Left ventricle myocardium inferior (tissue), 1 donor: ENCODE data around the gene ACER3. TPM values are rescaled to one million over a fixed set of nuclear protein-coding genes. Genes with fewer than 3 reads are reported as not detected.
A peak's percentile ranks its signal among the peaks of the same experiment; 100 is the strongest.

Source experiments
- DNase-seq: peaks from one replicate; pipeline ENCODE4 v3.0.0-alpha.2; 2020
- H3K27ac ChIP-seq: fragments of 200-600 bp; replicated peaks from 2 replicates; pipeline ENCODE4 v1.8.0; 2021
- H3K27me3 ChIP-seq: fragments of 200-600 bp; 2 replicates; pipeline ENCODE4 v1.8.0; 2021; ENCODE audit warnings: low read depth
- H3K36me3 ChIP-seq: fragments of 200-600 bp; 2 replicates; pipeline ENCODE4 v1.8.0; 2021
- H3K4me1 ChIP-seq: fragments of 200-600 bp; 2 replicates; pipeline ENCODE4 v1.8.0; 2021
- H3K4me3 ChIP-seq: fragments of 200-600 bp; 2 replicates; pipeline ENCODE4 v1.8.0; 2021; ENCODE audit warnings: mild to moderate bottlenecking, moderate library complexity
- H3K9me3 ChIP-seq: fragments of 200-600 bp; replicated peaks from 2 replicates; pipeline ENCODE4 v1.8.0; 2021
- CTCF ChIP-seq: fragments of 200-600 bp; IDR thresholded peaks from 2 replicates; pipeline ENCODE4 v1.8.0; 2021; ENCODE audit warnings: antibody characterized with exemption, mild to moderate bottlenecking, borderline replicate concordance
- intact Hi-C: fragments of 100-400 bp; cut with micrococcal nuclease; formaldehyde crosslinking; loops from one replicate; pipeline ENCODE4 v1.11.0; 2022
- total RNA-seq: library from RNA; stranded (reverse); fragmentation: NEBNext Ultra II Directional; extraction: Animal tissue kit (Norgen Biotek cat#: 25700); gene quantifications from one replicate; pipeline ENCODE4 v1.2.1, GENCODE V29; 2021
- donor health status: DM: no; HTN: yes; CAD: no; lungs with severe emphysema.

Gene ACER3
- total RNA-seq, 1 donor from 2014 or later: 8.5 TPM

DNA sequence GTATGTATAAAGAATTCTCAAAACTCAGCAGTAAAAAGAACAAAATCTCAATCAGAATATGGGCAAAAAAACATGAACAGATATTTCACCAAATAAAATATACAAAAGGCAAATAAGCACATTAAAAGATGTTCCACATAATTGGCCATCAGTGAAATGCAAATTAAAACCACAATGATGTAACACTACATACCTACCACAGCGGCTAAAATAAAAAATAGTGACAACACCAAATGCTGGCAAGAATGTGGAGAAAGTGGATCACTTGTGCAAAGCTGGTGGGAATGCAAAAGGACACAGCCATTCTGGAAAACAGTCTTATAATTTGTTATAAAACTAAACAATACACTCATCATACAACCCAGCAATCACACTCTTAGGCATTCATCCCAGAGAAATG is 38.3 kb upstream of the ACER3 start:
- Histone ChIP-seq H3K9me3 (no peaks in the 10 kb centered on the region), H3K4me3 (no peak overlapping the region), H3K27ac (peak overlapping the region; percentile 16), H3K36me3 (no peaks in the 10 kb centered on the region), H3K27me3 (no peaks in the 10 kb centered on the region), H3K4me1 (peaks cover 21% of the 10 kb centered on the region)
- no peak for TF ChIP-seq CTCF
- no peak for DNase-seq
- intact Hi-C loops: no loop called here

DNA sequence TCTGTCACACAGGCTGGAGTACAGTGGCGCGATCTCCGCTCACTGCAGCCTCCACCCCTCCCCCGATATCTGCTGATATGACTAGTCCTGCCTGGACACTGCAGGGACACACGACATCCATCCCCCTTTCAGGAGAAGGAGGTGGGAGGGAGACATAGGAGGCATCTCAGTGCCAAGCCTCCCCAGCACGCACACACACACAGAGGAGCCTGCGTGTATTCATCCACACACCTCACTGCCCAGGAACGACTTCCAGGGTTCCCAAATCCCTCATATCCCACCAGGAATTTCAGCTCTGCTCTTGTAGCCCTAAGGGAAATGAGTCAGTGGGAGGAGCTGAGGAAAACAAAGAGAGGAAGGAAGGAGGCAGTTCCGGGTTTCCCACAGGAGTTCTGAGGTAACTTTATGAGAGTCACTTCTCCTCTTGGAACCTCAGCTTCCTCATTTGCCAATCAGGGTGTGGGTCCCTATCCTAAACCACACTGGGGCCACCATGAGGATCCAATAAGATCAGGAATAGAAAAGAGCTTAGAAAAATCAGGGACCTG is 37.2 kb upstream of the ACER3 start:
- Histone ChIP-seq H3K27me3 (no peaks in the 10 kb centered on the region), H3K36me3 (no peaks in the 10 kb centered on the region), H3K4me3 (peak overlapping the region; percentile 36), H3K9me3 (no peaks in the 10 kb centered on the region), H3K27ac (peak overlapping the region; percentile 94), H3K4me1 (peaks cover 21% of the 10 kb centered on the region)
- no peak for DNase-seq
- TF ChIP-seq CTCF: no peak
- intact Hi-C loops: no loop called here

DNA sequence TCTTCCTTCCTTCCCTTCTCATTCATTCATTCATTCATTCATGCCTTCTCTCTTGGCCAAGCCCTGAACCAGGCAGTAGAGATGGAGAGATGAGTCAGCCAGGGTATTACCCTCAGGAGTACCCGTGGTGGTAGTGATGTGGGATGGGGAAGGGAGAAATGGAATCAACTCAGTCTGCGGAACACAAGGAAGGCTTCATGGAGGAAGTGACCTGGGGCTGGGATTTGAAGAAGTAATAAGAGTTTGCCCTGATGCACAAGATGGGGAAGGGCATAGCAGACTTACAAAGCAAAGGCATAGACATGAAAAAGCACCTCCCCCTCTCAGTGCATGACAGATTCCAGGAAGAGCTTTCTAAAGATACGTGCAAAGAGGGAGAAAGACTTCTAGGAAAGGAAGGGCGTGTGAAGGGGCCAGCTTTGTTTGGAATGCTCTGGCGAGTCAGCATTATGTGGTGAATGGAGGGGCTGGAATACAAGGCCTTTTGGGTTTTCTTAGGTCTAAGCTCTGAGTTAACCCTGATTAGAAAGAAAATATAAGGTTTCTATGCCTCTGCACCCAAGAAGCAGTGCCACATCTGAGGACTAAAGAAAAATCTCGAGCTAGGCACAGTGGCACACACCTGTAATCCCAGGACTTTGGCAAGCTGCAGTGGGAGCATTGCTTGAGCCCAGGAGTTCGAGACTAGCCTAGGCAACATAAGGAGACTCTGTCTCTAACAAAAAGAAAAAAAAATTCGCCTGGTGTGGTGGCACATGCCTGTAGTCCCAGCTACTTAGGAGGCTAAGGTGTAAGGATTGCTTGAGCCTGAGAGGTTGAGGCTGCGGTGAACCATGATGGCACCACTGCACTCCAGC is 36.4 kb upstream of the ACER3 start:
- H3K9me3 ChIP-seq: no peaks in the 10 kb centered on the region
- peak overlapping the region; percentile 36 for H3K4me3 ChIP-seq
- TF ChIP-seq CTCF: no peak
- DNase-seq: no peak
- H3K27ac ChIP-seq: peak overlapping the region; percentile 94
- intact Hi-C loops: no loop called here
- no peaks in the 10 kb centered on the region for H3K36me3 ChIP-seq
- no peaks in the 10 kb centered on the region for H3K27me3 ChIP-seq
- H3K4me1 ChIP-seq: peaks cover 21% of the 10 kb centered on the region

DNA sequence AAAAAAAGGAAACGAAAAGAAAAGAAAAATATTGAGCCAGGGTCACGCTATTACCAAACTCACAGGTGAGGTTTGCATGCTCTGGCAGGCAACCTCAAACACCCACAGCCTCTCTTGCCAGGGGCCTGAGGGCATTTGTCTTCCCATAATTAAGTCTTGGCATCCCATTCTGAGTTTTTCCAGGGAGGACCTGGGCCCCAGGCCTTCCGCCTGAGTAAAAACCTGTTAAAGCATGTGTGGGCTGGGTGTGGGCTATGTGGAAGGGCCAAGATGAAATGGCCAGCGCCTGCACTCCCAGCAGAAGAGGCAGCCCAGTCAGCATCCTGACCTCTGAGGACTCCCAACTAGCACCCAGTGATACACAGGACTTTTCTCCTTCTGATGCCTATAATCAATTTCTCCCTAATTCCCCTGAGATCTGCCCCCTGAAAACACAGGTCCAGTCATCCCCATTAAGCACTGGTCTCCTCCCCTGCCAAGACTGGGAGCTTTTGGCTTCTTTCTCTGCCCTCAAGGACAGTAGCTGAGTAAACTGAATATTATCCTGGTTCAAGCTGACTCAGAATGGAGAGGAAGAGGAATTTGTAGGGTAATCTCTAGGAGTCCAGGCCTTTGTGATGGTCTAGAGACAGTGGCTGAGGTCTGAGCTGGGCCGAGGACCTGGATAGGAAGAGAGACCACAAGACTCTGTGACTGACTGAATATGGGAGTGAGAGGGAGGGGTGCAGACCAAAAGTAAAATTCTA is 35.6 kb upstream of the ACER3 start:
- intact Hi-C loops: no loop called here
- H3K4me1 ChIP-seq: peaks cover 21% of the 10 kb centered on the region

More for the DNA sequence above, 35.6 kb upstream of the ACER3 start:
- peak overlapping the region; percentile 94 for H3K27ac ChIP-seq
- no peaks in the 10 kb centered on the region for H3K27me3 ChIP-seq
- H3K36me3 ChIP-seq: no peaks in the 10 kb centered on the region
- DNase-seq: no peak
- no peaks in the 10 kb centered on the region for H3K9me3 ChIP-seq
- TF ChIP-seq CTCF: no peak
- H3K4me3 ChIP-seq: no peak overlapping the region
